HT-29 (cell line): Measurements from ENCODE around the gene RAET1L. TPM values are rescaled to one million over a fixed set of nuclear protein-coding genes. Genes with fewer than 3 reads are reported as not detected.
"Not testable (repeated sequence)": the region's sequence is repeated elsewhere in the genome, so short reads cannot be mapped to it uniquely, and the experiment has no call there.

ENCODE experiments used
- DNase-seq: peaks from one replicate; pipeline ENCODE4 v3.0.0-alpha.2; 2015; ENCODE audit warnings: low spot score
- total RNA-seq: library from RNA; depleted of rRNA; stranded (reverse); fragments of >200 nt; shearing (Covaris generic); gene quantifications from 2 replicates; pipeline ENCODE4 v1.2.3, GENCODE V29; 2014; rRNA removed

RAET1L gene
- total RNA-seq, 1 experiment from 2014 or later = 1.5 TPM

DNA sequence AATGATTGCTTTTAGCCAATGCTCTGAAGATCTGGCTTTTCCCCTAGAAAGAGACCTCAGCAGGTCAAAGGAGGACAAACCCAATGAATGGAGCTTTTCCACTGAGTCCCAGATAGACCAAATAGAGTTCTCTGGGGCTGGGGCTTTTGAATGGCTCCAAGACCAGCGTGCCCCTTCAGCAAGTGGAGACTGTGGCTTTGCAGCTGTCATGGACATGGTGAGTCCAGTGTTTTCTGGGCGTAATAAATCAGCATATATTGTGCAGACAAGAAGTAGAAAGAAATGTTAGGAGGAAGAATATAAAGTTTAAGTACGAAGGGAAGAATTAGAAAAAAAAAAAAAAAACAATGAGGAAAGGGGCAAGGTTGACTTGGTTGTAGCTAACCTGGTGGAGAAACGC, 33.5 kb downstream of the RAET1L start:
- no peak for DNase-seq

DNA sequence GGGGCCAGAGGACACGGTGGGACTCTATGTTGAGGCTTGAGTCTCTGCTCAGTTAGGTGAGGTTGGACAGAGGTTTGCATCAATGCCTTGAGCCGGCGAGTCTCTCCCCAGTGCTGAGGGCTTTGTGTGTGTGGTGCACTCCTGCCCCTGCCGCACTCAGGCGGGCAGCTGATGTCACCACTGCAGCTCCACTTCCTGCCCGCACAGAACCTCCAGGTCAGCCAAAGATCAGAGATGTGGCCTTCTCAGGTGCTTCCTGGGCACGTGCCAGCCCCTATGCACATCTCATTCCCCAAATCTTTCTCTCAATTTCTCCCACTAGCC, 33.9 kb downstream of the RAET1L start:
- not testable (repeated sequence) for DNase-seq

DNA sequence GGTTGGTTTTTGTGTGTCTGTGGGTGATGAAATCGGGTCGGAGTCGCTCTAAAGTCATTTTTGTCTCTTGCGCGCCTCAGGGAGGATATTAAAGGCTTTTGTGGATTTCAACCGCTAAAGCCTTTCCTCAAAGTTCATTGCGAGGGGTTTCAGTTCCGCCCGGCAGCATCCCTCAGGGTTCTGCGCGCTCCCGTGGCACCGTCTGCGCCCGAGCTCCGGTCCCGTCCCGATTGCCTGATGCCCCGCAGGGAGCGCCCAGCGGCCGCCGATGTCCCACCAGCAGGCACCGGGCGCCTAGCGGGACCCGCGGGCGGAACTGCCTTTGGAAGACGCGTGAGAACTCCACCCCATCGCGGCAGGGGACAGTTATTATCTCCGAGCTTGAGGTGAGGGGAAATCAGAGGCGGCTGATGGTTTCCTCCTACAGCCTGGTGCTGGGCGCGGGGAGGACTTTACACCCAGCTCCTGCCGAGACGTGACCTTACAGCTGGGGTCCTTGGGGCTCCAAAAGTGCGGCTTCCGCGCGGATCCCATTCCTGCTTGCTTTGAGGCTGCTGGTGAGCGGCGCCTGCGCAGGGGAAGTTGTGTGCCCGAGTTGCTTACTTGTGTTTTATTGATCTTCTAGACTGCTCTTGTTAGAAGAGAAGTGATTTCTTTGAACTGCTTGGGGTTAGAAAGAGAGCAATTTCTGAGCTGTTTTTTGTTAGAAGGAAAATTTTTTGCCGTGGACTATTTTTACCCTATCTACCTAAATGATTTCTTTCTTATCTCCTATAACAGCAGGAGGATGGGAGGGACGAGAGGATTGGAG, 34.5 kb downstream of the RAET1L start:
- no peak for DNase-seq

DNA sequence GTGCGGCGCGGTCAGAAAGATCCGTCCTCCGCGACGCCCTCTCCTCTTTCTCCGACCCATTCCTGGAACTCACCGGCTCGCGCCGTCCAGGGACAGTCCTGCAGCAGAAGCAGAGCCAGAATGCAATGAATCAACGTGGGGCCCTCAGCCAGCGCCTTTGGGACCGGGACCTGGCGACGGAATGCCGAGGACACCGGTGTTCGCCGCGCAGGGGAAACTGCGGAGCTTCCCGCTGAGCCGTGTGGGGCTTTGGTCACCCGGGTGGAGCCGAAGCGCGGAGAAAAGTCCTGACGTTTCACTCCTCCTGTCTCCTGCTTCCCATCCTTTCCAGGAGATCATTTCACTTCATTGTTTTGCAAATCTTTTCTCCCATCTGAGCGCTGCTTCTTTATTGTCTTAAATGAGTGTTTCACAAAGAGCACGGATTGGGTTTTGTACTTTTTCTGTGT, 35.1 kb downstream of the RAET1L start:
- no peak for DNase-seq

DNA sequence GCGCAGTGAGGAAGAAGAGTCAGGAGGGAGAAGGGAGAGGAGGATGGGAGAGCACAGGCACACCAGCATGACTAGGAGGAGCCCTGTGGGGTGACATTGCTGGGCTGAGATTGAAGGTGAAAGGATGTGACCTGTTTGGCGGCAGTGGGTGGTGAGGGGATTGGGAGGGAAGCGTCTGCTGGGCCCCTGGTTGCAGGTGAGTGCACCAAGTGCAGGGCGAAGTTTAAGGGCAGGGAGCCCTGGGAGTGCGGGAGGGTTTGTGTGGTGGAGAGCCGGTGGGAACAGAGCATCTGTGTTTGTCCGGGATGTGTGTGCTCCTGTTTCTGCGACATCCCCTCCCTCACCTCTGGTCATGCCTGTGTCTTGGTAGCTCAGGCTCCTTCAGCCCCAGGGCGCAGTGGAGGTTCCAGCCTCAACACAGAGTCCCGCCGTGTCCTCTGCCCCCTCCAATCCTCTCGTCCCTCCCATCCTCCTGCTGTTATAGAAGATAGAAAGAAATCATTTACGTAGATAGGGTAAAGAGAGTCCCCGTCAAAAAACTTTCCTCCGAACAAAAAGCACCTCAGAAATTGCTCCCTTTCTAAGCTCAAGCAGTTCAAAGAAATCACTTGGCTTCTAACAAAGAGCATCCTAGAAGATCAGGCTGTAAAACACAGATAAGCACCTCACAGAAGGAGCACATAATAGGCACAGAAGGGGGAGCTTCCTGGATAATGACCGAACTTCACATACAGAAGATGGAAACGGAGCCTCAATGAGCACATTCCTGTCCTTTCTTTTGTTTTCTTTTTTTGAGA, 36.6 kb downstream of the RAET1L start:
- no peak for DNase-seq

DNA sequence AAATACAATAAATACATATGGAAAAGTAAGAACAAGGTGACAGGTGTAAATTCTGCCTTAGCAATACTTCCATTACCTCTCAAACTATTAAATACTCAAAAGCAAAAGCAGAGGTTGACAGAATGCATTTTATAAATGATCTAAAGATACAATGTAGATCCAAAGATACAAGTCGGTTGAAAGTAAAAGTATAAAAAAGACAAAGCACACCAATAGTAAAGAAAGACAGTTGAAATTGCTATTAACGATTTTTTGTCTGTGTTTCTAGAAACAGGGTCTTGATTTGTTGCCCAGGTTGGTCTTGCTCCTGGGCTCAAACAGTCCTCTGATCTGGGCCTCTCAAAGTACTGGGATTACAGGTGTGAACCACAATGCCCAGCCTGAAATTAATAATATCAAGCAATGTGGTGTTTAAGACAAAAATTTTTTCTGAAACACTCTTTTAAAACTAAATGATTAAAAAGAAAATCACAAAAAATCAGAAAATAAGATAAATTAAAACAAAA, 37.7 kb downstream of the RAET1L start:
- no peak for DNase-seq

DNA sequence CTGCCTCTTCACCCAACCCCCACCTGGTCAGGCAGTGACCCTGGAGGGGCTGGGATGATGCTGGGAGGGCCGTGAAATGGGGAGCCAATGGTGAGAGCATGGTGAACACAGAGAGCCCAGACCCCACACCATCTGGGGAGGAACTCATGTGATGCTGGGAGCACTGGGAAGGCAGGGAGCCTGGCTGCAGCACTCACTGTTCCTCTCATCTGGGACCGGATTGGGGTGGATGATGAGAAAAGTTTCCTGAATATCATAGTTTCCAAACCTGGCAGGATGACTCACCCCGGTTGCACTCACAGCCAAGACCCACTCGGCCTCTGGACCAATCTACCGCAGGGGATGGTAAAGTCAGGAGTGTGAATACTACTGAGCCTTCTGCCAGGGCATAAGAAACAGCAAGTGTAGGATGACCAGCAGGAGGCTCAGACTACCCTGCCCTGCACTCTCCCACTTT, 39.8 kb downstream of the RAET1L start:
- no peak for DNase-seq

DNA sequence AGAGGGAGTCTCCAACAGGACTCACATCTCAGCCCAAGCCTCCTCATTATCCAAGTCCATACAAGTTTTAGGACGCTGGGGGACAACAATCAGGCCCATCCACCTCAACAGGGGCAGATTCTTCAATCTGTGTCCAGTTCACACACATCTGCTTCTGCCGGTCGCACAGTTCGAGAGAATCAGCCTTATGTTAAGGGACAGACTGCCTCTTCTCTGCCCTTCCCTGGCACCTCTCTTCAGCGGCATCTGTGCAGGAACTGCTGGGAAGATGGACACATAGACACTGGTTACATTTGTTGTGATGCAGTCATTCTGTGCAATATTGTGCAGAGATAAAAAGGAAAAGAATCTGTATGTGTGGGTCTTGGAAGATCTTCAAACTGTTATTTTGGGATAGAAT, 40.6 kb downstream of the RAET1L start:
- no peak for DNase-seq

DNA sequence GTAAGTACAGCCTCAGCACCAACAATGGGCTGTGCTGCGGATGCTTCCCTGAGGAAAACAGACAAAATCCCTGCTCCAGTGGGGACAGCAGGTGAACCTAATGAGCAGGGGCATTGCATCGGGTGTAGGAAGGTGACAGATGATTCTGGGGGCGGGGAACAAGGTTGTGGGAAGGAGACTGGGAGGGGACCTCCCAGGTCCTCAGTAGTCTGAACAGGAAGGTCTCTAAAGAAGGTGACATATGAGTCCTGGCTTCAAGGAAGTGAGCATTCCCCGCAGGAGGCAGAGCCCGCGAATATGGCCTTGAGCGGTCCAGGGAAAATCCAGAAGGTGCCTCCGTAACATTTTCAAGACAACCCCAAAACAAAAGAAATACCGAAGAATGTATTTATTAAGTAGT, 42.2 kb downstream of the RAET1L start:
- DNase-seq = no peak

DNA sequence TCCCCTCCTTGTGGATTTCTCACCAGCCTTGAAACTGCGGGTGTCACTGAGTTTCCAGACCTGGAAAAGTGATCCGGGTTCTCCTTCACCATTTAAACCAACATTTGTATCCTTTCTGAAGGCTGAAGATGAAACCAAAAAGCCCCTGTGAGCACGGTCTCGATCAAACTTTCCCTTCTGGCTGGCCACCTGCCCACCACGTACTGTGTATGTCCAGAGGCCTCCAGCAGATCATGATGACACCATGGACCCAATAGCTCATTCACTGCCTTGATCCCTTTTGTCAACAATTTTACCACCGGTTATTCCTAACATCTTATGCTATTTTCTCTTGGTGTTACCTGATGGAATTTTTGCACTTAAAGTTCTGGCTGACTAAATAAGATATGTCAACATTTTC, 46.0 kb downstream of the RAET1L start:
- DNase-seq = no peak

DNA sequence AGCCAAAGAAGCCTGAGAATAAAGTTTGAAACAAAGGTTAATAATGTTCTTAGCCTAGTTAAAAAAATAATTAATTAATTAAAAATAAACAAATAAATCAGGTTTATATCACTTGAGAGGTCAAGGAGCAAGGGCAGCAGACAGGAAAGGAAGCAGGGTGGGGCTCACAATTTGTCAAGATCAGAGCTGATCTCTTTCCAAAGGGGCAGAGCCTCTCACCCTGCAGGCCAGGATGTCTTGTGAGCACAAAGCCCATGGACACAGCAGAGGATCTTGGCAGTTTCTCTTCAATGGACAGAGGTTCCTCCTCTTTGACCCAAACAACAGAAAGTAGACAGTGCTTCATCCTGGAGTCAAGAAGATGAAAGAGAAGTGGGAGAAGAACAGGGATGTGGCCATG, 46.7 kb downstream of the RAET1L start:
- DNase-seq = no peak

DNA sequence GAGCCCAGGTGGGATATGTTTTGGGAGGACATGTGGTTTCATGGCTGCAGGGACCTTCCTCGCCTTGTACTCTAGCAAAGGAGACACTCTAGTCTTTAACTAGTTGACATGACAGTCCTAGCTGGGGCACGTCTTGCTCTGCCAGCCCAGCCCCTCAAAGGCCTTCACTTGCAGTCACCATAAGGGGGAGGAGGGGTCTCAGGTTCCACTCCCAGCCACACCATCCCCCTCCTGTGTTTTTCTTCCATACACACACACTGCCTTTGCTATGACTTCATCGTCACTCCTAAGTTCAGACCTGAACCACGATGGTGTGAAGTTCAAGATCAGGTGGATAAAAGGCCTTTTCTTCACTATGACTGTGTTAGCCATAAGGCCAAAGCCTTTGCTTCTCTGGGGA, 48.1 kb downstream of the RAET1L start:
- DNase-seq = no peak

DNA sequence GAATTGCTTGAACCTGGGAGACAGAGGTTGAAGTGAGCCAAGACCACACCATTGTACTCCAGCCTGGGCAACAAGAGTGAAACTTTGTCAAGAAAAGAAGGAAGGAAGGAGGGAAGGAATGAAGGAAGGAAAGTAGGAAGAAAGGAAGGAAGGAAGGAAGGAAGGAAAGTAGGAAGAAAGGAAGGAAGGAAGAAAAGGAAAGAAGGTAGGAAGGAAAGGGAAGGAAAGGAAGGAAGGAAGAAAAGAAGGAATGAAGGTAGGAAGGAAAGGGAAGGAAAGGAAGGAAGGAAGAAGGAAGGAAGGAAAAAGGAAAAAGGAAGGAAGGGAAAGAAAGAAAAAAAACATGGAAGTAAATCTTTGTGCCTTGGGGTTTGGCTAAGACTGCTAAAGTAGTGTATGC, 49.9 kb downstream of the RAET1L start:
- no peak for DNase-seq

DNA sequence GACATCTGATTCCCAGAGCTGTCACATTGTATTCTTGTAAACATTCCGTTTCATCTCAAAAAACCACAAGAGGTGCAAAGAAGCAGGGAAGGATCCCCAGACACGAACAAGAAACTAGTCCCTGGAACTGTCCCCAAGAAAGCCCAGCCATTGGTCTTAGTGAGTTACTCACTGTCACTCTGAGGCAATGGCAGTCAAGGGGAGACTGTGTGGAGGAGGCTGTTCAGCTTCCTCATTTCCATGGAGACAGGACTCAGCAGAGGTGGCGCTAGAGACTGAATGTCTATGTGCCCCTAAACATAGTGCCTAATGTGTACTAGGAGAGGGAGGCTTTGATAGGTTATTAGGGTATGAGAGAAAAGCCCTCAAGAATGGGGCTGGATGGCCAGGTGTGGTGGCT, 50.5 kb downstream of the RAET1L start:
- peak; percentile 2 for DNase-seq

DNA sequence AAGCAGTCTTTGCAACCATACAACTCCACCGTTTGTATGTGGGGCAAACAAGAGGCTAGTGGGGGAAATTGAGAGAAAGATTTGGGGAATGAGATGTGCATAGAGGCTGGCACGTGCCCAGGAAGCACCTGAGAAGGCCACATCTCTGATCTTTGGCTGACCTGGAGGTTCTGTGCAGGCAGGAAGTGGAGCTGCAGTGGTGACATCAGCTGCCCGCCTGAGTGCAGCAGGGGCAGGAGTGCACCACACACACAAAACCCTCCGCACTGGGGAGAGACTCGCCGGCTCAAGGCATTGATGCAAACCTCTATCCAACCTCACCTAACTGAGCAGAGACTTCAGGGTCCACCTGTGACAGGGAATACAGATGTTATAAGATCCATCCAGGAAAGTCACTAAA, 50.9 kb downstream of the RAET1L start:
- DNase-seq = not testable (repeated sequence)

DNA sequence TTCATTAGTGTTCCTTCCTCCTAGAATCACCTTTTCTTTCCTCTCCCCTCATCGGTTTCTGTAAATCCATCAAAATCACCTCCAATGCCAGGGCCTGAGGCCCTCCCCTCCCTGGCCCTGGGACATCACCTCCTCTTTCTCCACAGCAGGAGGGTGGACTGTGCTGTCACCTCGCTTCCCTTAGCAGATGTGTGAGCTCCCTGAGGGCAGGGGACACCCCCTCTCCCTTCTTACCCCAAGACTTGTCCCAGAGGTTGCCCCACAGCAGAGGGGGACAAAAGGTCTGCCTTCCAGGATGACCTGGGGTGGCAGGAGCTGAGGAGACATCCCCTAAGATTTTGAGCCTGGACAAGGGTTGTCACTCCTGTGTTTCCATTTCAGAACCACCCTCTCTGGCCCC, 55.7 kb downstream of the RAET1L start:
- no peak for DNase-seq

DNA sequence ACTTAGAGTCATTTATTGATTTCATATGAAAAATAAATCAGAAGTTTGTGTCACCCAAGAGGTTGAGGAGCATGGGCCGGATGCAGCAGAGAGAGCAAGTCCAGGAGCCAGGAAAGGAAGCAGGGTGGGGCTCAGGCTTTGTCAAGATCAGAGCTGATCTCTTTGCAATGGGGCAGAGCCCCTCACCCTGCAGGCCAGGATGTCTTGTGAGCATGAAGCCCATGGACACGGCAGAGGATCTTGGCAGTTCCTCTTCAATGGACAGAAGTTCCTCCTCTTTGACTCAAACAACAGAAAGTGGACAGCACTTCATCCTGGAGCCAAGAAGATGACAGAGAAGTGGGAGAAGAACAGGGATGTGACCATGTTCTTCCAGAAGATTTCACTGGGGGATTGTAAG, 56.4 kb downstream of the RAET1L start:
- not testable (repeated sequence) for DNase-seq

Other genes starting within 250 kb of the RAET1L start
- gene LRP11, start 161.2 kb downstream of the RAET1L start, total RNA-seq = 37.9 and 43.0 TPM in 2 replicates
- 0.52 and 1.0 TPM in 2 replicates for gene RAET1E, start 127.4 kb downstream of the RAET1L start, total RNA-seq
- gene RAET1G, start 102.4 kb downstream of the RAET1L start, total RNA-seq = 0.51 TPM in 1 of 2 replicates, not detected in the other
- gene ULBP2, start 83.5 kb downstream of the RAET1L start, total RNA-seq = 3.2 and 5.3 TPM in 2 replicates
- gene ULBP1, start 61.6 kb downstream of the RAET1L start, total RNA-seq = 0.13 TPM in 1 of 2 replicates, not detected in the other
- 8.4 and 8.7 TPM in 2 replicates for gene ULBP3, start 43.6 kb upstream of the RAET1L start, total RNA-seq
- 0.08 and 0.20 TPM in 2 replicates for gene PPP1R14C, start 117.5 kb upstream of the RAET1L start, total RNA-seq